Measurements from ENCODE around the gene ADORA1. TPM values are rescaled to one million over a fixed set of nuclear protein-coding genes. Genes with fewer than 3 reads are reported as not detected.

The ADORA1 gene
- total RNA-seq, 1 donor from 2014 or later = 0.53 TPM

DNA sequence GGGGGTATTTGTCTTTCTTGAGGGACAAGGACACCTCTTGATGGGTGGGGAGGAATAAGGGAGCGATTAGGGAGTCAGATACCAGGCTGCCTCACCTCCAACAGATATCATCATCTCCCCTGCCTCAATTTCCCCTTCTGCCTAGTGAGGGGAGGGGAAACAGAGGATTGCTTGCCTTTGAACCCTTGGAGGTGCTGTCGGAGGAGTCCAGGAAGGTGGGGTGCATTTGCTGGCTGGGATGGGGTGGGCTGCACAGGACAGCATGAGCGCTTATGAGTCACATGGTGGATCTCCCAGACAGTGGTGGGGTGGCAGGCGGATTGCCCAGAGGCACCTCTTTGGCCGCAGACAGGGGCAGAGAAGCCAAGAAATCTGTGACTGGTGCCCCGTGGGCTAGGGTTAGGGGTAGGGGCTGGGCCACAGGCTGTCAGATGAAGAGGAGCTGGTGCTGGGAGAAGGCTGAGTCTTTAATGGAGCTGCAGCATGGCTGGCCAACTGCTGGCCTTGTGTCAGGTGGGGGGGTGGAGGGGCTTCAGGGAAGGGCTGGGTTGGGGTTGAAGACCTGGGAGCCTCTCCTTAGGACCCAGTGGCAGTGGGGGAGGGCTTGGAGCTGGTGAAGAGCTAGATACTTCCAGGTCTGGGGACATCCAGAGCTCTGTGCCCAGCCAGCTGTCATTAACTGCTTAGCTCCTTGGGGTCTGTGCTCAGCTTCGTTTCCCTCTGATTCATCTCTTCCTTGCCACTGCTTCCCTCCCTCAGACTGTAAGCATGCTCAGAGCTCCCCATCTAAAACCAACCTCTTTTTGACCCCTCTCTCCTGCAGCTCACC, 7.0 kb upstream of the ADORA1 start:
- ATAC-seq = no peak
- DNase-seq (ENCODE audit: low spot score) = peak; percentile 30

DNA sequence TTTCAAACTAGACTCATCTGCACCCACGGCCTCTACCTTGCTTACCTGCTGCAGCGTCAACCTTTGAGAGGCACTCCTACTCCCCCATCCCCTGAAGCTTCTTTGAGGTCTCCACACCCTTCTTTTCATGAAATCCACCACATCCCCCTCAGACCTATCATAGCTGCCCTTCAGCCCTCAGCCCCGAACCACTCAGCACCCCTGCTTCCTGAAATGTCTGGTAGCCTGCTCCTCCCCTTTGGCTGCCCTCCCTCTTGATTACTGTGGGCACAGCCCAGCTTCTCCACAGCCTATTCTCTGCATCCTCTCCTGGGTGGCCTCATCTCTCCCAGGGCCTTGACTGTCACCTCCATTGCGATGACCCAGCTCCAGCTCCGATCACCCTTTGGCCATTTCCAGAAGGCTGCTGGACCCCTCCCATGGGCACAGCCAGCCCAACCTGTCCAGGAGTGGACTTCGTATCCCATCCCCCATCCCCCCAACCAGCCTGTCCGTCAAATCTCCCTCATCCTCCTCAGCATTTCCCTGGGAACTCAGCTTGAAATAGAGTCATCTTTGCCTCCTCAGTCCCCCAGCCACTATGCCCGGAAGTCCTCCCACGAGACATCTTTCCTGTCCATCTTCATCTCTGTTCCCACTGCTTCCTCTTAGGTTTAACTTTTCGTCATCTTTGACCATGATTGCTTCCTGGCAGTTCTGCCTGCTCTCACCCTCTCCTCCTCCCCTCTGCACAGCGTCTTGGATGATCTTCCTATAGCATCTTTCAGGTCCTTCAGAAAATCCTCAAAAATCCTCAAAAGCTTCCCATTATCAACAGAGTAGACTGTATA, 6.1 kb upstream of the ADORA1 start:
- ATAC-seq (no peak), DNase-seq (ENCODE audit: low spot score) (peak; percentile 33)

DNA sequence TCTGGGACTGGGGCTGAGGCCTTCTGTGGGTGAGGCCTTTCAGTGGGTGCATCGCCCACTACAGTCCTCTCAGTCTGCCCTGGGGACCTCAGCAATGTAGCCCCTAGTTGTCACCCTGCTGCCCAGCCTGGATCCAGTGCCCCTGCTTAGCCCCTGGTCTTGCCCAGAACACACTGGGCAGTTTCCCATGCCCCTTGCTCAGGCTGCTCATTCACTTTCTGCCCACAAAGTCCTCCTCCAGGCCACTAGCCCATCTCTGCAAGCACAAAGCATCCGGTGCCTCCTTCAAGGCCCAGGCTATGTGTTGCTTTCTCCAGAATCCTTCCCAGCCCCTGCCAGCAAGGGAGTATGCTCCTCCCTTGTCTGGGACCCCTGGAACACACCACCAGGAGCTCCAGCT, 5.4 kb upstream of the ADORA1 start:
- DNase-seq (ENCODE audit: low spot score) (peak; percentile 21), ATAC-seq (no peak)

DNA sequence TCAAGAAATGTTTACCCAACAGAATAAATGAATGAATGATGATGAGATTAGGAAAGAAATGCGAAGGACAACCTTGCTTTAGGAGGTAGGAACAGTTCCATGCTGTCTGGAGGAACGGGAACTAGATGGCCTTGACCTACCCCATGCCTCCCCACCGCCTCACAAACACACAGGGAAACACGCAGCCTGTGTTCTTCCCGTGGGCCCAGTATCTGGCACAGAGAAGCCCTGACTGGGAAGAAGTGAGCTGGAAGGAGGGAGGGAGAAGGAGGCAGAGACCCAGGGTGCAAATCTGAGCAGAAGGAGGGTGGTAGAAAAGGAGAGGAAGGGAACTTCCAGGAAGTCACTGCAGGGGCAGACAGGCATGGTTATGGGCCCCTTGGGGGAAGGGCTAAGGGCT, 3.5 kb upstream of the ADORA1 start:
- ATAC-seq (no peak), DNase-seq (ENCODE audit: low spot score) (peak; percentile 30)

DNA sequence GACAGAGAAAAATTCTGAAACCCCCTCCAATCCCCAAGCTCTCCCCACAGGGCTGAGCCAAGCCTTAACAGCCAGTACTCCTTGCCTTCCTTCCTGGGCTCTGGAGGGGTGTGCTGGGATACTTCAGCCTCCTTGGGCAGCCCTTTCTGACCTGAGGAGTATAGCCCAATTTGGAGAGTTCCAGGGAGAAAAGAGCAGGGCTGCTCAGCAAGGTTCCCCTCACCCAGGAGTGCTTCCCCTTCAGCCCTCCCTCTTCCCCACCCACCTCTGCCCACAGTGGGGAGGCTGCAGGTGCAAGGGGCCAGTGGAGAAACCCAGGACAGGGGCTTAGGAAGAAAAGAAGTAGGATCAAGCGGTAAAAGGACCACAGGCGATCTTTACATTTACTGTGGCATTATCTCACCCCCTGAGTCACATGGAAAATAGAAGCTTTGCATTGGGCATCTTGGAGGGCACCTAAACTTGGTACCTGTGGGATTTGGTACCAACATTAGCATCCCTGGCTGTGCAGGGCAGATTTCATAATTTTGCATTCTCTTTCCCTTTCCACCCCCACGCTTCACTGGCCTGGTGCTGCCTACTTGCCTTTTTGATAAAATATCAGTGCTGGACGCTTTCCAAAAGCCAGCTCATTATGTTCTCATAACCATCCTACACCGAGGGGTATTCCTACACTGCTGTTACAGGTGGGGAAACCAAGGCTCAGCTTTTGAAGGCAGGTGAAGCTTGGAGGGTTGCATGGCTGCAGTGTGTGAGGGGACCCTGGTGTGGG, 2.8 kb upstream of the ADORA1 start:
- peak; percentile 21 for DNase-seq (ENCODE audit: low spot score)
- no peak for ATAC-seq

DNA sequence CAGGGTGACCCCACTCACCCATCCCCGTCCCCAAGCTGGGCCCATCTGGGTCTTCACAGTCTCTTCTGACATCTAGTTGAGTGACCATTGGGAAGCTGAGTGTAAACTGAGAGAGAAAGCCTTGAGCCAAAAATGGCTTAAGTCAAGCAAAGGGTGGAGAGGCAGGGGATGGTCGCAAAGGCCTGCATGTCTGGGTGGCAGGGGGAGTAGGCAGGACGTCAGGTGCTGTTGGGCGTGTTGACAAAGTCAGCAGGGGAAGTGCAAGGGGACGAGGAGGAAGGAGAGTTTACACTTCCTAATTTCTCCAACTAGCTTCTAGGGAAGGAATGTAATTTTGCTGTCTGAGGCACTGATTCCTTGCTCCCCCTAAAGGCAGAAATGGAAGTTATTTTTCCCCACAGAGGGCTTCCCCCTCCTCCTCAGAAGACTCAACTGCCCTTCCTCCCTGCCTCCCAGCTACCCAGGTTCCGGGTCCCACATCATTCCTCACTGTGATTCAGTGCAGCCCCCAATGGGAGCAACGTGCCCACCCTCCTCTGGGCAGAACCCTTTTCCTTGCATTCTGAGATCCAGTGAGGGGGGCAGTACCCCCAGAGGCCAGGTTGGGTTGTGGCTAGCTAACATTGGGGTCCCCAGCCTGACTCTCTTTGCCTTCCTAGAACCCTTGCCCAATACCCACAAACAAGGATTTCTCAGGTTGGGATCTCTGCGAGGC, 1.2 kb upstream of the ADORA1 start:
- DNase-seq (ENCODE audit: low spot score) = peak; percentile 27
- ATAC-seq = peak; percentile 20

DNA sequence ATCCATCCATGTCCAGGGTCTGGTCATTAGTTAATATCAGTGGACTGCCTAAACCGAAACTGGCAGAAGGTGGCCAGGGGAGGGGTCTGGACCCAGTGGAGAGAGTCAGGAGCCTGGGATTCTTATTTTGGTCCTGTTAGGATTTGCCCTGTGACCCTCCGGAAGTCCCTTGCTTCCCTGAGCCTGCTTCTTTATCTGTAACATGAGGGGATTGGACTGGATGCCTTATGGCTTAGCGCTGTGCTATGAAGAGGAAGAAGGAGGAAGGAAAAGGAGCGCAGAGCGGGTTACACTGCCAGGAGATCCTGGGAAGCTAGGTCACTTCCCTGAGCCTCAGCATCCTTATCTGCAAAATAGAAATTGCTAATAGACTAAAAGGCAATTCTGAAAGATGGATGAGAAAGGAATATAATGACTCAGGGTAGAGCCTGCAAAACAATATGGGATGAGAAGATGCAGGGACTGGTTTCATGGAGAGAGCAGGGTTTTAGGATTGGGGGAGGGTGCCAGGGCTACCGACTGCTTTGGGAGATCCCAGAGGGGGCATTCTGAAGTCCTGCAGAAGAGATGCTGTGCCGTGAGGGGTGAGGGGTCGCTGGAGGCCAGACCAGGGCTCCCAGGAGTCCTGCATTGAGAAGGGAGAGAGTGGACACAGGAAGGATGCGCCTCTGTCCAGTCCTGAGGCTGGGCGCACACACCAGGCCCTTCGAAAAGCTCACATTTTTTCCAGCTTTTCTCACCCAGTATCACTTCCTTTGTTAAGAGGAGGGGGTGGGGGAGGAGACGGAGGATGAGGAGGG, 460 bp upstream of the ADORA1 start:
- ATAC-seq = peak; percentile 2
- peak; percentile 35 for DNase-seq (ENCODE audit: low spot score)

DNA sequence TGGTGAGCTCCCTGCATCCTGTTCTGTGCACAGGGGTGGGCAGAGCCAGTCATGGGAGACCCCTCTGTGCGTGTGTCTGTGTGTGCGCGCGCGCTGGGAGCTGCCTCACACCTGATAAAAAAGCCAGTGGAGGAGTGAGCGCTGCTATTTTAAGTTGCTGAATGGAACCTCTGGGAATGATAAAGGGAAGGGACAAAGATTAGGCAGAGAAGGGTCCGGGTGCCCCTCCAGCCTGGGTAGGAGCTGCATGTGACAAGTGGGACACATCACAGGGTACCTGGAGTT, 847 bp downstream of the ADORA1 start:
- DNase-seq (ENCODE audit: low spot score) = no peak
- ATAC-seq = no peak

DNA sequence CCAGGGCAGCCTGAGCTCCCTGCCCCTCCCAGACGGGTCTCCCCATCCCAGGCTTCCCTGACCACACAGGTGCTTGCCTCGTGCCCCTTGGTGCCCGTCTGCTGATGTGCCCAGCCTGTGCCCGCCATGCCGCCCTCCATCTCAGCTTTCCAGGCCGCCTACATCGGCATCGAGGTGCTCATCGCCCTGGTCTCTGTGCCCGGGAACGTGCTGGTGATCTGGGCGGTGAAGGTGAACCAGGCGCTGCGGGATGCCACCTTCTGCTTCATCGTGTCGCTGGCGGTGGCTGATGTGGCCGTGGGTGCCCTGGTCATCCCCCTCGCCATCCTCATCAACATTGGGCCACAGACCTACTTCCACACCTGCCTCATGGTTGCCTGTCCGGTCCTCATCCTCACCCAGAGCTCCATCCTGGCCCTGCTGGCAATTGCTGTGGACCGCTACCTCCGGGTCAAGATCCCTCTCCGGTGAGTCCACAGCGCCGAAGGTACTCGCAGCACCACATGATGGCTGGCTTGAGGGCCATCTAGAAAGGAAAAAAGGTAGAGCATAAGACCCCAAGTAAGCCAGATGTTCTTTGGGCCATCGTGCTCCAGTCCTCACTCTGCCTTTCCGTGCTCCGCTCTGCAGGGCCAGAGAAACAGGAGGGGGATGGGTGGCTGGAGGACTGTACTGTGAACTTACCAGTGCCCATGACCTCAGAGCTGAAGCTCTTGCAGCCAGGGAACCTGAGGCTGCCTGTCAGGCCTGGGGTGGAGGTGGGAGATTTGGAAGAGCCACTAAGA, 1.4 kb downstream of the ADORA1 start:
- ATAC-seq = no peak
- DNase-seq (ENCODE audit: low spot score) = peak; percentile 41

DNA sequence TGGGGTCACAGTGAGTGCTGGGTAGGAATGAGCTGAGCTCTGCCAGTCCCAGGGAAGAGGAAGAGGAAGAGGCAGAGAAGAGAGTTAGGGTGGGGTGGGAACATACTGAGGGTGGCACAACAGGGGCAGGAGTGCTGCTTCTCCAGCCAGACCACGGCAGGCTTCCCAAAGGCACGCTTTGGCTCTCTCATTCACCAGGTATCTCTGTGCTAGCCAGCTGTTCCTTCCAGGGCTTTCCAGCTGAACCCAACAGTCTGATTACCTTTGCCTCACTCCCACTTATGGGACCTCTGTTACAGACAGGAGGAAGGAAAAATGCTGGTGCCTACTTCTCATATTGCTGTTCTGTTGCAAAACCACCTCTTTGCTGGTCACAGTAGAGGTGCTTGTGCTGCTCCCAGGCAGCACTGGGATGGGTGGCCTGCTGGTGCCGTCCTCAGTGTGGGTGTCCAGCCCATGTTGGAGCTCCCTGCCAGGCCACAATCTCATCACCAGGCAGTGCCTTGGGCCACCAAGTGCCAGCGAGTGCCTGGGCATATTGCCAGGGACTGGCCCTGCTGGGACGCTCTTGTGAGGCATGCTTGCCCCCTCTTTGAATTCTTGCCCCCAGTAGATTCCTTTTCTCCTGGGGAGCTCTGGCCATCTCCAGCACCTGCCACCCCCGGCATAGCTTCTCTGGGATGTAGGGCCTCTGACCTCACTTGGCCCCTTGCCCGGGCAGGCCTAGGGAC, 2.1 kb downstream of the ADORA1 start:
- peak; percentile 45 for ATAC-seq
- peak; percentile 58 for DNase-seq (ENCODE audit: low spot score)

DNA sequence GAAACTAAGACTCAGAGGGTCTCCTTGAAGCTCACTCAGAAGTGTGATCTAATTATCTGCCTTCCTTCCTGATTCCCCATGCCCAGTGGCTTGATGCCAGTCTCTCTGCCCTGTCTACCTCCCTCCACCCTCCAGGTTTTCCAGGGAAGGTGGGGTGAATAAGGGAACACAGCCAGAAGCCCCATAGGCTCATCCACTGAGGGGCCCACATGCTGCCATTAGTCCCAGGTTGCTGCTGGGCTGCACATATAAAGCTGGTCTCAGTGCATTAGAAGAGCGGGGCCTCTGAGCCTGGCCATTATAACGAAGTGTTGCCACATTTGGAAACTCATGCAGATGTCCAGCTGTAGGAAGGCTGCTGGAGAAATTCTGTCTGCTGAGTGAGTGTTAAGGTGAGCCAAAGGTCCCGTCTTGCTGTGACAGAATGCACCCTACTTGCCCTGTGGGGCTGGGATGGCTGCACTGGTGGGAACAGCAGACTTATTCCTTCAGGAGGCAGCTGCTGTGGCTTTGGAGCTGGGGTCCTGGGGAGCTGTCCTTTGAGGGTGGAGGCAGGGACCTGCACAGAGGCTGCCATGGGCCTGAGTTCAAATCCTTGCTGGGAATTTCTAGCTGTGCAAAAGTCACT, 2.9 kb downstream of the ADORA1 start:
- DNase-seq (ENCODE audit: low spot score) (peak; percentile 38), ATAC-seq (no peak)

DNA sequence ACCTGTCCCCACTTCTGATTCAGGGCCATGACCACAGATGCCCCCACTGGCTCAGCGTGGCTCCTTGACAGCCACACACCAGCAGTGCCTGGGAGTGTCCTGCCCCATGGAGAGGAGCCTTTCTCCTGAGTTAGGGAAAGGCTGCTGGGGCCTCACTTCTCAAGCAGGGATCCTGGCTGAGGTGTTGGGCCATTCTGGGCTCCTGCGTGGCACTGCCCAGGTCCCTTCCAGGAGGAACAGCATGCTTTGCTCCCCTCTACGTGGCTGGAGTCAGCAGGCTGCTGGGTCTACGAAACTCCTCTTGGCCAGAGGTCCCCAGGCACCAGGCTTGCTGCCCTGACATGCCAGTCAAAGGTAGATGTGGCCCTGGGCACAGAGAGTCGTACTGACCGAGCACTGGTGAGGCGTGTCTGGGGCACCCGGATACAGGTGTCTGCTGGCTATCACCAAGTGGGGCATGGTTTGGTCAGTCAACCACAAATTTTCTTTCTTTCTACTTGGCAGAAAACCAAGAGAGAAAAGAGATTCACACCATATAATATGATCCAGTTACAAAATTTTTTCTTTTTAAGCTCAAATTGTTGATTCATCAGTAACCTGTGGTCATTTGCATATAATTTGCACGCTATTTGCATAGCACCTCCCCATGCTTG, 4.1 kb downstream of the ADORA1 start:
- ATAC-seq (no peak), DNase-seq (ENCODE audit: low spot score) (peak; percentile 33)

DNA sequence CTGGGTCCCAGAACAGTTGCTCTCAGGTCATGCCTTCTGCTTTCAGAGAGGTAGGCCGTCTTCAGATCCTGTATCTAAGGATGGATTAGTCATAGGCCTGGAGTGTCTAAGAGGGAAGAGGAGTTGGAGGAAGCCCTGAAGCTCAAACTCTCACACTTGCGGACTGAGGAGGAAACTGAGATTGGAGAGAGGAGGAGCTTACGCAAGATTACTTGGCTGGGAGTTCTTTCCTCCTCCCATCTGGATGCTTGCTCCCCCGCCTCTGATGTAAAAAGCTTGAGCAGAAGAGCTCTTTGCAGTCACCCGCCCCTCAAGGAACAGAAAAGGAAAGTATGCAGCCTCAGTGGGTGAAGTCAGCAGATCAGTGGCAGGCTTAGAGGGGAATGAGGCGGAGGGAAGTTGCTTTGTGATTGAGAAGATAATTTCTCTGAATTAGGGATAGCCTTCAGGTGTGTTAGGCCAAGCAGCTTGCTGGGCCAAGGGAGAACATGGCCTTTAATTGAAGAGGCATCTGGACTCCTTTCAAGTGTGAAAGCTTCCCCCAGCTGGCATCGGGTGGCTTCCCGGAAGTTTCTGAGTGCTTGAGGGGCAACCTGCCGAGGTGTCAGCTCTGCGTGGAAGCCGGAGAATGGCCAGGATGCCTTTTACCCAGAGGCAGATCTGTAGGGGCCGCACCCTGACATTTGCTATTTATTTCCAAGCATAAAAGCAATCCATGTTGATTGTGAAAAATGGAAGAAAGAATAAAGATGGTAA, 6.6 kb downstream of the ADORA1 start:
- DNase-seq (ENCODE audit: low spot score) (no peak), ATAC-seq (no peak)

DNA sequence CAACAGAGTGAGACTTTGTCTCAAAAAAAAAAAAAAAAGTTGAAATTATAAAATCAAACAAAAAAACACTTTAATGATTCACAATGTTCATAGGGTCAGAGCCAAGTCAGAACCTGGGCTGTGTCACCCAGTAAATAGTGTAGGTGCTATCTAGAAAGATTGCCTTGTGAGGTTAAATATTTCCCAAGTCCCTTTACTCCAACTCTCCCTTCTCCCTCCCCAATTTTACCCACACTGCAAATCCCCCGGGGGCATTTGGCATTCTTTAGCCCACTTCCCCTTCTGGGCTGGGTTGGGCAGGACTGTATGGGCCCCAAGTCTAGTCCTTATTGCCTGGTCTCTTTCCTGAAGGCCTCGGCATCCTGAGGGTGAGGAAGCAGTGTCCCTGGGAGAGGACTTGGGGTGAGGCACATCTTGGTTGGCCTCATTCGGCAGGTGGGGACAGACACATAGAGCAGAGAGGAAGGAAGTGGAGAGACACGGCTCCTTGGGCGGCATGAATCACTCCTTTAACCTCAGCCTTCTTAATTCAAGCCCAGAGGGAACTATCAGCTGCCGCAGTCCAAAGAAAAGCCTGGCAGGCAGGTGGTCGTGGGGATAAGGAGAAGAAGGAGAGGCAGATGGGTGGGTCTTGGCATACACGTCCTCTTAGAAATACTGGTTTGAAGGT, 8.2 kb downstream of the ADORA1 start:
- no peak for ATAC-seq
- no peak for DNase-seq (ENCODE audit: low spot score)

DNA sequence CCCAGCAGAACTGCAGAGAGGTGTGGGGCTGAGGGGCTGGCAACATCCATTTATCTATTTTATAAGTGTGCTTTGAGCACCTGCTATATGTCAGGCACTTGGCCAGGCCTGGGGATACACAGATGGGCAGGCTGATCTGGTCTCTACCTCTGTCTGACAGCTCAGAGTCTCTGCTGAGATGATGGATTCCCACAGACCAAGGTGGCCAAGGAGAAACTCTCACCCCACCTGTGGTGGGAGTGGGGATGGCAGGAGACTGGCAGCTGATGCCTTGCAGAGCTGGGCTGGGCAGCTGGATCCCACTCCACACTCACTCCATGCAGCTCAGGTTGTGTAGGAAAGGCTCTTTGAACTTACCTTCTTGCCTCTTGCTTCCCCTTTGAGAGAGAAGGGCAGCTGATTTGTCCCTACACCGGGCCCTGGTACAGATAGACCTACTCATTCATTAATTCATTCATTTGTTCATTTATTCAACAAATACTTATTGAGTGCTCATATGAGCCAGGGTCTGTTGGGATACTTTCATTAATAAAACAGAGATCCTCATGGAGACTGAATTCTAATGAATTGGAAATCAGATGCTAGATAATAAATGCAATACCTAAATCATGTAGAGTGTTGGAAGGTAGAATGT, 9.0 kb downstream of the ADORA1 start:
- no peak for DNase-seq (ENCODE audit: low spot score)
- no peak for ATAC-seq

DNA sequence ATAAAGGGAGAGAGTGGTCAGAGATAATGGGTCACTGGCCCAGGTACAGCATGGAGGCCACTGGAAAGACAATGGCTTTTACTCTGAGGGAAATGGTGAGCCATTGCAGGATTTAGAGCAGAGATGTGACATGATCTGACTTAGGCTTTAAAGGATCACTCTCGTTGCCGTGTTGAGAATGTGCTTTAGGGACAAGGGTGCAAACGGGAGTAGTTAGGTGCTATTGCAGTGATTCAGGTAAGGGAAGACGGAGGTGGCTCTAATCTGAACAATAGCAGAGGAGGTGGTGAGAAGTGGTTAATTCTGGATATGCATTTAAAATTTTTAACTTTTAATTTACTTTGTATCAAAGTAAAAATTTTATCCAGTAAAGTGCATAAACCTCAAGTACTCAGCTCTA, 9.8 kb downstream of the ADORA1 start:
- DNase-seq (ENCODE audit: low spot score) = no peak

More for the DNA sequence above, 9.8 kb downstream of the ADORA1 start:
- no peak for ATAC-seq
